Astrocyte (in vitro differentiated cells and primary cell): Measurements from ENCODE around the gene L3MBTL2. TPM values are rescaled to one million over a fixed set of nuclear protein-coding genes. Genes with fewer than 3 reads are reported as not detected.

Source experiments
- DNase-seq: peaks from one replicate; pipeline ENCODE4 v3.0.0-alpha.2; 2010; ENCODE audit warnings: low read depth
- FAIRE-seq: peaks from 2 replicates; lab custom pipeline; 2011; peaks lifted over from hg19 to GRCh38; lab: Jason Lieb, UNC
- H2AFZ ChIP-seq: 2 replicates; pipeline ENCODE4 v1.6.0; 2012; ENCODE audit warnings: low read depth, low read length, inconsistent platforms
- H3K27ac ChIP-seq: 2 replicates; pipeline ENCODE4 v1.5.1; 2011; ENCODE audit warnings: low read depth, low read length, inconsistent platforms
- H3K27me3 ChIP-seq: 2 replicates; pipeline ENCODE4 v1.6.0; 2011; ENCODE audit warnings: low read length, inconsistent platforms; ENCODE audit not compliant: insufficient read depth
- H3K36me3 ChIP-seq: 2 replicates; pipeline ENCODE4 v1.5.1; 2011; ENCODE audit warnings: low read length, inconsistent platforms; ENCODE audit not compliant: insufficient read depth
- H3K4me1 ChIP-seq: 2 replicates; pipeline ENCODE4 v1.5.1; 2011; ENCODE audit warnings: low read length, inconsistent platforms; ENCODE audit not compliant: insufficient read depth
- H3K4me2 ChIP-seq: 2 replicates; pipeline ENCODE4 v1.6.0; 2012; ENCODE audit warnings: low read length, inconsistent platforms
- H3K4me3 ChIP-seq: 2 replicates; pipeline ENCODE4 v1.5.1; 2011; ENCODE audit warnings: low read depth, mild to moderate bottlenecking, low read length, inconsistent platforms; ENCODE audit not compliant: insufficient read depth
- H3K79me2 ChIP-seq: 2 replicates; pipeline ENCODE4 v1.6.0; 2012; ENCODE audit warnings: mild to moderate bottlenecking, low read length, inconsistent platforms; ENCODE audit not compliant: insufficient read depth
- H3K9ac ChIP-seq: 2 replicates; pipeline ENCODE4 v1.6.0; 2012; ENCODE audit warnings: mild to moderate bottlenecking, low read length, inconsistent platforms
- H3K9me3 ChIP-seq: 2 replicates; pipeline ENCODE4 v1.5.1; 2012; ENCODE audit warnings: low read depth, mild to moderate bottlenecking, low read length, inconsistent platforms; ENCODE audit not compliant: insufficient read depth
- H4K20me1 ChIP-seq: 2 replicates; pipeline ENCODE4 v1.6.0; 2012; ENCODE audit warnings: low read length, inconsistent platforms; ENCODE audit not compliant: insufficient read depth
- H3K27ac Mint-ChIP-seq: one replicate; pipeline ENCODE4 v1.8.0; 2021; ENCODE audit warnings: mild to moderate bottlenecking, mixed read lengths; ENCODE audit not compliant: unreplicated experiment
- H3K27me3 Mint-ChIP-seq: one replicate; pipeline ENCODE4 v1.8.0; 2021; ENCODE audit warnings: low read depth, mixed read lengths; ENCODE audit not compliant: unreplicated experiment
- H3K36me3 Mint-ChIP-seq: one replicate; pipeline ENCODE4 v1.8.0; 2021; ENCODE audit warnings: low read depth, mixed read lengths; ENCODE audit not compliant: unreplicated experiment
- H3K4me1 Mint-ChIP-seq: one replicate; pipeline ENCODE4 v1.8.0; 2021; ENCODE audit warnings: low read depth, mixed read lengths; ENCODE audit not compliant: unreplicated experiment
- H3K4me3 Mint-ChIP-seq: one replicate; pipeline ENCODE4 v1.8.0; 2021; ENCODE audit warnings: mild to moderate bottlenecking, moderate library complexity, mixed read lengths; ENCODE audit not compliant: unreplicated experiment
- H3K9me3 Mint-ChIP-seq: one replicate; pipeline ENCODE4 v1.8.0; 2021; ENCODE audit warnings: mild to moderate bottlenecking, mixed read lengths; ENCODE audit not compliant: unreplicated experiment
- EZH2 ChIP-seq: IDR thresholded peaks from 2 replicates; pipeline ENCODE4 v1.6.1; 2012; ENCODE audit warnings: mild to moderate bottlenecking, low read length, inconsistent platforms; ENCODE audit not compliant: insufficient read depth
- total RNA-seq: library from RNA; stranded (reverse); gene quantifications from 2 replicates; pipeline ENCODE4 v1.2.1, GENCODE V29; 2021
- TF ChIP-seq, protein P1 (sequence below): IDR thresholded peaks from 2 replicates; pipeline ENCODE4 v1.5.1; 2011; ENCODE audit warnings: low read depth, mild to moderate bottlenecking, inconsistent platforms, low read length, moderate library complexity; ENCODE audit not compliant: insufficient read depth

Gene L3MBTL2
- total RNA-seq, 1 donor from 2014 or later, result 20.6 TPM

DNA sequence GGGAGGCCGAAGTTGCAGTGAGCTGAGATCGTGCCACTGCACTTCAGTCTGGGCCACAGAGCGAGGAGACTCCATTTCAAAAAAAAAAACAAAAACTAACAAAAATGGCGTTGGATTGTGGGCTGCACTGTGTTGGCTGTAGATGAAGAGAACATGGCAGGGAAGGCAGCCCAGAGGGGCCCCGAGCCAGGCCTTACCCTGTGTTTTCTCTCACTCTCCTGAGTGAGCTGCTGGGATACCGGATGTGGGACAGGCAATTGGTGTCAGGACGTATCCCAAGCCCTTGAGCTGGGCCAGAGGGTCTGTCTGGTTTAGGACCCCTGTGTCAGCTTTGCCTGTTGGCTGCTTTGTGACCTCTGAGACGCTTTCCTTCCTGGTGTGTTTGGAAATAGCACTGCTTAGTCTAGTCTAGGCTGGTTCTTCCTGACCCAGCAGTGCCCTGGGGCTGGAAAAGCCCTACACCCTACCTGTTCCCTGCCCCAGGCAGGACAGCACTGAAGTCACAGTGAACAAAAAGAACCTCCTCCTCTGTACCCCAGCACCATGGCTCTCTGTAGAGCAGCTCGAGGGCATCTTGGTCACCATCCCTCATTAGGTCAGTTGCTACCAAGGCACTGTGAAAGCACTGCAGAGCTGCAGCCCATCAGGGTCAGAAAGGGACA, 17.9 kb downstream of the L3MBTL2 start:
- TF ChIP-seq EZH2, result no peak
- TF ChIP-seq, protein P1, sequence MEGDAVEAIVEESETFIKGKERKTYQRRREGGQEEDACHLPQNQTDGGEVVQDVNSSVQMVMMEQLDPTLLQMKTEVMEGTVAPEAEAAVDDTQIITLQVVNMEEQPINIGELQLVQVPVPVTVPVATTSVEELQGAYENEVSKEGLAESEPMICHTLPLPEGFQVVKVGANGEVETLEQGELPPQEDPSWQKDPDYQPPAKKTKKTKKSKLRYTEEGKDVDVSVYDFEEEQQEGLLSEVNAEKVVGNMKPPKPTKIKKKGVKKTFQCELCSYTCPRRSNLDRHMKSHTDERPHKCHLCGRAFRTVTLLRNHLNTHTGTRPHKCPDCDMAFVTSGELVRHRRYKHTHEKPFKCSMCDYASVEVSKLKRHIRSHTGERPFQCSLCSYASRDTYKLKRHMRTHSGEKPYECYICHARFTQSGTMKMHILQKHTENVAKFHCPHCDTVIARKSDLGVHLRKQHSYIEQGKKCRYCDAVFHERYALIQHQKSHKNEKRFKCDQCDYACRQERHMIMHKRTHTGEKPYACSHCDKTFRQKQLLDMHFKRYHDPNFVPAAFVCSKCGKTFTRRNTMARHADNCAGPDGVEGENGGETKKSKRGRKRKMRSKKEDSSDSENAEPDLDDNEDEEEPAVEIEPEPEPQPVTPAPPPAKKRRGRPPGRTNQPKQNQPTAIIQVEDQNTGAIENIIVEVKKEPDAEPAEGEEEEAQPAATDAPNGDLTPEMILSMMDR, result no peak
- Mint-ChIP-seq H3K27me3 (no peaks in the 10 kb centered on the region), H3K4me1 (peaks cover 2% of the 10 kb centered on the region), H3K9me3 (no peaks in the 10 kb centered on the region), H3K36me3 (peaks cover 22% of the 10 kb centered on the region), H3K27ac (no peak overlapping the region), H3K4me3 (no peak overlapping the region)
- no peaks in the 10 kb centered on the region for H4K20me1 ChIP-seq
- no peaks in the 10 kb centered on the region for H3K4me1 ChIP-seq
- DNase-seq (no peak), FAIRE-seq (no peak)
- H3K27ac ChIP-seq, result no peak overlapping the region
- peaks cover 2% of the 10 kb centered on the region for H3K36me3 ChIP-seq
- no peaks in the 10 kb centered on the region for H3K79me2 ChIP-seq
- H2AFZ ChIP-seq, result no peak overlapping the region
- H3K4me2 ChIP-seq, result no peak overlapping the region
- H3K9ac ChIP-seq, result no peak overlapping the region
- H3K9me3 ChIP-seq, result no peaks in the 10 kb centered on the region
- no peaks in the 10 kb centered on the region for H3K27me3 ChIP-seq
- no peak overlapping the region for H3K4me3 ChIP-seq

DNA sequence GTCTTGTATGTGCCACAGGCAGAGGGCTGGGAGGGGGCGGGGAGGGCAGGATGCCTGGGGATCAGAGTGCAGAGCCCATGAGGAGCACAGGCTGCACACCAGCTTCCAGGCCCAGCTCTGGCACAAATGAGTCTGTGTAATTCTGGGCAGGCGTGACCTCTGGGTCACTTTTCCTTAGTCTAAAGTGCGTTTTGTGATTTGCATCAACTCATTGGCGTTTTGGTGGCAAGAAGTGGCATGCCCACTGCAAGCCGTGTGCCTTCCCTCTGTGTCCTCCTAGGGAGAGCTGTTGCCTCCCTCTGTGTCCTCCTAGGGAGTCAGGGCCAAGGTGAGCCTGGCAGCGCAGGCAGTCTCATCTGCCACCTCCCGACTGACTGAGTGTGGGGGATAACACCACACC, 18.4 kb downstream of the L3MBTL2 start:
- Mint-ChIP-seq H3K27me3 (no peaks in the 10 kb centered on the region), H3K4me3 (no peak overlapping the region), H3K36me3 (peaks cover 23% of the 10 kb centered on the region), H3K9me3 (no peaks in the 10 kb centered on the region), H3K4me1 (no peaks in the 10 kb centered on the region), H3K27ac (no peak overlapping the region)
- Histone ChIP-seq H3K4me2 (no peak overlapping the region), H3K4me3 (no peak overlapping the region), H3K27ac (no peak overlapping the region), H2AFZ (no peak overlapping the region), H4K20me1 (no peaks in the 10 kb centered on the region), H3K36me3 (peaks cover 2% of the 10 kb centered on the region), H3K9me3 (no peaks in the 10 kb centered on the region), H3K9ac (no peak overlapping the region), H3K4me1 (no peaks in the 10 kb centered on the region), H3K79me2 (no peaks in the 10 kb centered on the region), H3K27me3 (no peaks in the 10 kb centered on the region)
- DNase-seq, result no peak
- no peak for FAIRE-seq
- no peak for TF ChIP-seq EZH2
- TF ChIP-seq, protein P1, result no peak

DNA sequence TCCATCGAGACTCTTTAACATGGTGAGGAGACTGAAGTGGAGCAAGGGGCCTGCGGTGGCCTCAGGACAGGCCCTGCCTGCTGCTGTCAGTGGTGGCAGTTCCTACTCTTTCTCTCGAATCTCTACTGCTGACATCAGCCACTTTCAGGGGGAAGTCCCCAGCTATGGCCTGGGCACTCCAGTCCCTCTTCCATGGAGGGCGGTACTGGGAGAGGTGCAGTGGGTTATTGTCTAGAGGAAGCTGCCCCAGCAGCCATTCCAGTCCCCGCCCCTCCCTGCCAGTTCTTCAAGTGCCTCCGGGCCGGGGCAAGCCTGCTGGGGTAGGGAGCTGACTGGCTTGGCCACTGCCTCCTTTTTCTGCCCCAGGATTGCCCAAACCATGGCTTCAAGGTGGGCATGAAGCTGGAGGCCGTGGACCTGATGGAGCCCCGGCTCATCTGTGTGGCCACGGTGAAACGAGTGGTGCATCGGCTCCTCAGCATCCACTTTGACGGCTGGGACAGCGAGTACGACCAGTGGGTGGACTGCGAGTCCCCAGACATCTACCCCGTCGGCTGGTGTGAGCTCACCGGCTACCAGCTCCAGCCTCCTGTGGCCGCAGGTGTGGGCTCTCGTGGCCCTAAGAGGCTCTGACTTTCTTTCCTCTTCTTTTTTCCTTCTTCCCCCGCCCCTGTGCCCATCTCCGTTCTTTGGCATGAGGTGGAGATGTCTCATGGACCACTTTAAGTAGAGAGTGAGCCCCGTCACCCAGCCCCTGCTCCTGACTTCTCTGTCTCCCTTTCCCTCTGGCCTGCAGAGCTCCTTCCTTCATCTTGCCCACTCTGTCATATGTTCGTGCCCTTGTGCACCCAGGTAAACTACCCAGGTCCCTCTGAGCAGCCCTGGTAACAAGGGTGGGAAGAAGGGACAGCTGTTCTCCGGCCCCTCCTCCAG, 21.9 kb downstream of the L3MBTL2 start:
- Mint-ChIP-seq H3K4me1 (no peaks in the 10 kb centered on the region), H3K27me3 (no peaks in the 10 kb centered on the region), H3K9me3 (no peaks in the 10 kb centered on the region), H3K27ac (no peak overlapping the region), H3K4me3 (no peak overlapping the region), H3K36me3 (peaks cover 25% of the 10 kb centered on the region)
- H3K36me3 ChIP-seq, result peaks cover 2% of the 10 kb centered on the region
- no peak overlapping the region for H3K9ac ChIP-seq
- DNase-seq (no peak), FAIRE-seq (no peak)
- H2AFZ ChIP-seq, result no peak overlapping the region
- no peak overlapping the region for H3K4me2 ChIP-seq
- H3K27ac ChIP-seq, result no peak overlapping the region
- no peaks in the 10 kb centered on the region for H3K79me2 ChIP-seq
- H3K4me3 ChIP-seq, result no peak overlapping the region
- no peaks in the 10 kb centered on the region for H3K27me3 ChIP-seq
- no peak for TF ChIP-seq EZH2
- TF ChIP-seq, protein P1, result no peak
- no peaks in the 10 kb centered on the region for H3K4me1 ChIP-seq
- H4K20me1 ChIP-seq, result peaks cover 6% of the 10 kb centered on the region
- H3K9me3 ChIP-seq, result no peaks in the 10 kb centered on the region
